ENCODE measurements around the gene WWOX.

WWOX gene

DNA sequence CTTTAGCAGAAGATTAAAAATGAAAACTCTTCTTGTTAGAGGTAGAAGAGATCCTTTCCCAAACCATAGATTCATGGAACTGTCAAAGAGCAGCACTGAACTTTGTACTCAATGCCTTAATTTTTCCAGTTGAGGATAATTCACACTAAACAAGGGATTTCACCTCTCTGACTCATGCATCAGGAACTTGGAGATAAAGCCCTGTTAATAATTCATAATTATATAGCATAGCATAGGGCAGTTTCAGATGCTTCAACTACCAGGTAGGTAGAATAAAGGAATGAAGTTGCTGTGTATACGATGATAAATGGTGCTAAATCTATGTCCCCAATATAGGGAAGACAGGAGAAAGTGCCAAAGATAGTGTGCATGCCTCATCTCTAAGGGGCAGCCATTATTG lies 1050.7 kb downstream of the WWOX start:
- Mint-ChIP-seq H3K27ac (no peak overlapping the region), H3K4me1 (ENCODE audit: low read depth) (peaks cover 17% of the 10 kb centered on the region), H3K36me3 (ENCODE audit: low read depth) (no peaks in the 10 kb centered on the region), H3K4me3 (no peak overlapping the region), H3K27me3 (no peaks in the 10 kb centered on the region), H3K9me3 (no peaks in the 10 kb centered on the region)
- no peak for DNase-seq

DNA sequence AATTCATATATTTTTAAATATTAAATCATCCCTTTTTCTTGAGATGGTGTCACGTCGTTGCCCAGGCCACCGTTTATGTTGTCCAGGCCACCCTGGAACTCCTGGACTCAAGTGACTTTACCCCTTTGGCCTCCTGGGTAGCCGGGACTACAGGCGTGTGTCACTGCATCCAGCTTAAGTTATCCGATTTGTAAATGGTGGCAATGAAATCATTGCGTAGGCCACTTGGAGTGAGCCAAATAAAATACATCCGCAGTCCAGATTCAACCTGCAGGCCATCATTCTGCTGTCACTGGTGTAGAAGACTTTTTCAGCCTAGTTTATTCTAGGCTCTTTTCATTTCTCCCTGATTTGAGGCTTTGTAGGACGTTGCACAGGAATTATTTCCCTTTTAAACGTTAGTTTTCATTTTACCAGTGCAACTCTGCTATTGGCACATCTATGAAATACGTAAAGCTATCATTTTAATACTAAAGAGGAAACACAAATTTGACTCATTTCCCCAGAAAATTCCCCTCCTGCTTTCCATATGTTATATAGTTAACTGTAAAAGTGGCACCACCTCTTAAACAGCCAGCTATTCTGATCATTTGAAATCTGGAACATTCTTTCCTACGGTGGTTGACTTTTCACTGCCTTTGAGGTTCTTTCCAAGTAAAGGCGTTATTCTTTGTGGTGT lies 1051.3 kb downstream of the WWOX start:
- Mint-ChIP-seq H3K27ac (peak overlapping the region; percentile 42), H3K27me3 (no peaks in the 10 kb centered on the region), H3K4me1 (ENCODE audit: low read depth) (peaks cover 22% of the 10 kb centered on the region), H3K36me3 (ENCODE audit: low read depth) (no peaks in the 10 kb centered on the region), H3K4me3 (no peak overlapping the region), H3K9me3 (no peaks in the 10 kb centered on the region)
- no peak for DNase-seq

DNA sequence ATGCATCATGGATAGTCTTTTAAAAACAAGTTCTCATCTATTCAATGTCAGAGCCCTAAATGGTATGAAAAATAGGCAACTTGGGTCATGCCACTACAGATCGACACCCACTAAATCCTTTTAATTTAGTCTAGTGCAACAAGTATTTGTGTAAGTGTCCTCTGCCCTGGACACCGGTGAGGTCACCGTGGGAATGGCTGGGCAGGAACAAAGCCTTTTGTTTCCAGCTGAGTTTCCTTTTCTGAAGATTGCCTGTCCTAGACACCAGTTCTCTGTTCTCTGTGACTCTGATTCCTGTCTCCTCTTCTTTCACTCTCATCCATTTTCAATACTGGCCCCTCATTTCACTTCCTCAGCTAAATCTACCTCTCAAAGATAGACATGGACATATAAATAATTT lies 1054.6 kb downstream of the WWOX start:
- no peaks in the 10 kb centered on the region for H3K27me3 Mint-ChIP-seq
- DNase-seq = no peak
- H3K4me1 Mint-ChIP-seq (ENCODE audit: low read depth) = peaks cover 38% of the 10 kb centered on the region
- no peaks in the 10 kb centered on the region for H3K9me3 Mint-ChIP-seq
- no peaks in the 10 kb centered on the region for H3K36me3 Mint-ChIP-seq (ENCODE audit: low read depth)
- no peak overlapping the region for H3K4me3 Mint-ChIP-seq
- no peak overlapping the region for H3K27ac Mint-ChIP-seq

DNA sequence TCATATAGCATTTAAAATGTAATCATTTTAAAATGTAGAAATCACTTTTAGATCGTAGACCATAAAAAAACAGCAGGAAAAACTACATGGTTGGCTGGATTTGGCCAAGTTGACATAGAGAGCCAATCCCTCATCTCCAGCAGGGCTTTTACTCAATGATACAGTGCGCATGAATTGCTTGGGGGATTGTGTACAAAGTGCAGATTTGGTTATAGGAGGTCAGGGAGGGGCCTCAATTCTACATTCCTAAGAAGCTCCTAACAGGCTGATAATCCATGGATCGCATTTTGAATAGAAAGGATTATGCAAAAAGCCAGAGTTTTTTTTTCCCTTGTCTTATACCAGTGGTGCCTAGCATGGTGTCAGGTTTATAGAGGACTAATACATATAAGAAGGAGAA lies 1056.0 kb downstream of the WWOX start:
- H3K9me3 Mint-ChIP-seq = no peaks in the 10 kb centered on the region
- no peak overlapping the region for H3K4me3 Mint-ChIP-seq
- H3K4me1 Mint-ChIP-seq (ENCODE audit: low read depth) = peaks cover 37% of the 10 kb centered on the region
- no peak for DNase-seq
- no peaks in the 10 kb centered on the region for H3K27me3 Mint-ChIP-seq
- H3K36me3 Mint-ChIP-seq (ENCODE audit: low read depth) = no peaks in the 10 kb centered on the region
- no peak overlapping the region for H3K27ac Mint-ChIP-seq

DNA sequence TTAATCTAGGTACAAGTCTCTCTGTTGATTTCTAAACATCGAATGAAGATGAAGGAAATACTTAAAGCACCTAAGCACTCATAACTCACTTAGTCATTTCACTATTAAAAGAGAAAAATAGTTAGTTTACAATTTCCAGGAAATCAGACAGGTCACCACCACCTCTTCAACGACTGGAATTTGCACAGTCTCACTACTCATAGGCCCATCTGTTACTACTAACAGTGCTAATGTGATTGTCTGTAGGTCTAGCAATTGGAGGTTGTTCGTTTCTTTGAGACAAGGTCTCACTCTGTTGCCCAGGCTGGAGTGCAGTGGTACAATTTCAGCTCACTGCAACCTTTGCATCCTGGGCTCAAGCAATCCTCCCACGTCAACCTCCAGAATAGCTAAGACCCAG lies 1056.5 kb downstream of the WWOX start:
- Mint-ChIP-seq H3K9me3 (no peaks in the 10 kb centered on the region), H3K36me3 (ENCODE audit: low read depth) (no peaks in the 10 kb centered on the region), H3K27ac (peak overlapping the region; percentile 40), H3K4me1 (ENCODE audit: low read depth) (peaks cover 33% of the 10 kb centered on the region), H3K4me3 (no peak overlapping the region), H3K27me3 (no peaks in the 10 kb centered on the region)
- DNase-seq = no peak

DNA sequence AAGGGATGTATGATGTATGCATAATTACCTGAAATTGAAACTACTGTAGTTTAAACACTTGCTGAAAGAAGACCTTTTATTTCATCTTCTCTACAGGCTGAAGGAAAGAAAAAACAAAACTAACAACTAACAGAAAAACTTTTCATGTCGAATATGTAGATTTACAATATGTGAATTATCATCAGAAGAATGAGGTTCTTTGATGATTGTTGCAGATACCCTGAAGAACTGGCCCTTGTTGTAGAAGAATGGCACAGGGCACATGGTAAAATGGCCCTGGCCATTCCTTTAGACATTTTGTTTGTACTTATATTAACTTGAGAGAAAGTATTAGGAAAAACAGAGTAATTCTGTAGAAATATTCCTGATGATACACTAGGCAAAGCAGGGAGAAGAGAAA lies 1057.3 kb downstream of the WWOX start:
- Mint-ChIP-seq H3K27me3 (no peaks in the 10 kb centered on the region), H3K9me3 (no peaks in the 10 kb centered on the region), H3K4me3 (no peak overlapping the region), H3K36me3 (ENCODE audit: low read depth) (no peaks in the 10 kb centered on the region), H3K27ac (peak overlapping the region; percentile 40), H3K4me1 (ENCODE audit: low read depth) (peaks cover 29% of the 10 kb centered on the region)
- no peak for DNase-seq

DNA sequence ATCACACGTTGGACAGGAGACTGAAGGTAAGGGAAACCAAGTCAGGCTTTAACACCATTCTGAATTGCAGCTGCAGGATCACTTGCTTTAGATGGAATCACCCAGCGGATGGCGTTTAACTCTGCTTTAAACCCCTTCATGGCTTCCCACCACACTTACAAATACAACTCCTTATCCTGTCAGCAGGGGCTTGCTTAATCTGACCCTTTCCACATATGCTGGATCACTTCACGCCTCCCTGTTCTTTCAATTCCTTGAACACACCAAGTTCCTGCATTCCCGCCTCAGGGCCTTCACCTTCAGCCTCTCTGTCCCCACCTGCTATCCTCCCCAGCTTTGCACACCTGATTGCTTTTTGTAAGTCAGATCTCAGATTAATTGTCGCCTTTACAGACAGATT lies 1058.9 kb downstream of the WWOX start:
- H3K4me3 Mint-ChIP-seq = no peak overlapping the region
- H3K27me3 Mint-ChIP-seq = no peaks in the 10 kb centered on the region
- H3K9me3 Mint-ChIP-seq = no peaks in the 10 kb centered on the region
- no peak for DNase-seq
- H3K27ac Mint-ChIP-seq = no peak overlapping the region
- no peaks in the 10 kb centered on the region for H3K36me3 Mint-ChIP-seq (ENCODE audit: low read depth)
- peaks cover 31% of the 10 kb centered on the region for H3K4me1 Mint-ChIP-seq (ENCODE audit: low read depth)

DNA sequence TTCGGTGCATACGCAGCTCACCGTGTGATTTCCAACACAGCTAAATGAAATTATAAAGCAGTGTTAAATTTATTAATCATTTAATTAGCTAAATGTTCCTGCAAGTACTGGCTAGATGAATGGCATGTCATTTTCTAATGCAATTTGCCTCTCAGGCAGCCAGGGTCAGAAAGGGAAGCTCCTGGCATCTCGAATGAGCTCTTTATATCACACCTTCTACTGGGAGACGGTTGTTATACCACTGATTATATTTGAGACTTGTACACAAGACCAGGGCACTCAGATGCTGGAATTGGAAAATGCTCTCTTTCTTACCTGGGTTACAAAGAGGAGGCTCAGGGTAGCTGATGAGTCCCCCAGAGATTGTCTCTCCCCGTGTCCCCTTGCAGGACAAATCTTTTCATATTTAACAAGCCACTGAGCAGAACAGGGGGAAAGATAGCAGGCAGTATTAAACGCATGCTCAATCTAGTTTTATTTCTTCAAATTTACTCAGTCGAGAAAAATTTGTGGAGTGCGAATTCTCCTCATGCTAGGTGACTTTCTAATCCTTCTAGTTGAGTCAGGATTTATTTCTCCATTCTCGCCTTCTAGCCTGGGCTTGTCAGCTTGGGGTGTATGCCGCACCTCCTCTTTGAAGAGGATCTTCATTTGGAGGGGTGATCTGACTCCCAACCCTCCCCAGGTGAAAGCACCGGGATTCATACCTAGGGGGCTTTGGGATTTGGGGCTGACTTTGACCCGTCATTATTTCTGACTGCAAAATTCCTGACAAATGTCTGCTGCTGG lies 1060.0 kb downstream of the WWOX start:
- H3K27ac Mint-ChIP-seq = no peak overlapping the region
- no peak for DNase-seq
- H3K9me3 Mint-ChIP-seq = no peaks in the 10 kb centered on the region

DNA sequence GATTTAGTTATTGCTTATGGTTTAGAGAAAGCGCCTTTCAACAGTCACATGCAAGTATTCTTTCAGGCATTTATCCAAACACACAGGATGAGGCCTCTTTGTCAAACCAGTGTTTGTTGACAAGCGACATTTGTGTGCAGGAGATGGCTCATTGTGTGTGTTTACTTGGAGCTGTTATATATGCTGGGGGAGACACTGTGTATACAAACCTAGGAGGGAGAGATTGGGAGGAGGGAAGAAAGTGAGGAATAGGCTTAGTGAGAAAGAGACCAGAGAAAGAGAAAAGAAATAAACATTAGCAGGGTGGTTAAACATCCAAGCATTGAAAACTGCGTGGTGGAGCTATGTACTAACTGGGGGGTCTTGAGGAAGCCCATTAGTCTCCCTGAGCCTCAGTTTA lies 1063.5 kb downstream of the WWOX start:
- Mint-ChIP-seq H3K27ac (no peak overlapping the region), H3K4me1 (ENCODE audit: low read depth) (peaks cover 13% of the 10 kb centered on the region), H3K9me3 (peaks cover 5% of the 10 kb centered on the region), H3K4me3 (no peak overlapping the region), H3K36me3 (ENCODE audit: low read depth) (peaks cover 2% of the 10 kb centered on the region), H3K27me3 (no peaks in the 10 kb centered on the region)
- no peak for DNase-seq

More for the DNA sequence above, 1060.0 kb downstream of the WWOX start:
- Mint-ChIP-seq H3K4me1 (ENCODE audit: low read depth) (peaks cover 40% of the 10 kb centered on the region), H3K4me3 (no peak overlapping the region), H3K27me3 (no peaks in the 10 kb centered on the region), H3K36me3 (ENCODE audit: low read depth) (no peaks in the 10 kb centered on the region)

DNA sequence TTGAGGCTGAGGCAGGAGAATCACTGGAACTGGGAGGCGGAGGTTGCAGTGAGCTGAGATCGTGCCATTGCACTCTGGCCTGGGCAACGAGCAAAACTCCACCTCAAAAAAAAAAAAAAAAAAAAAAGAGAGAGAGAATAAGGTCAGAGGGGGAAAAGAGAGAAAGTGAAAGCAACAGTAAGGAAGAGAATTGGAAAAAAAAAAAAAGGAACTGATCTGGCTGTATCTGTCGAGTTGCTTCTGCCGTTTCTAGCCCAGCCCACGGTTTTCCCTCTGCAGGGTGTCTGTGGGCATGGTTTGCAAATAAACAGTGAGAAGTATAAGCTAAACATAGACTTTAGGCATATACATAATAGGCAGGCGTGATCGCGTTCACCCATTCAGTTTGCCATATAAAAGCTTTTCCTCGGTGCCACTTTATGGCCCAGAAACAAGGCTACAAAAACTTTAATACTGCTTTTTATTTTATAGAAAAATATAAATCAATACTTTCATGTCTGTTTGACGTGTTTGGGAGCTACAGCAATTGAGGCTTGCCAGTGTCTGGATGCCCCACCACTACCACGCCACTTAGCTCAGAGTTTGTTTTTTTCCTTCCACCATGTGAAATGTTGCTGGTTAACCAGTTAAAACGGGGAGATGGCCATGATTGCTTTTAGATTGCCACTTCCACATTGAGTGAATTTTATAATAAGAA lies 1064.4 kb downstream of the WWOX start:
- DNase-seq = no peak
- H3K27ac Mint-ChIP-seq = peak overlapping the region; percentile 42
- H3K4me1 Mint-ChIP-seq (ENCODE audit: low read depth) = peaks cover 14% of the 10 kb centered on the region
- peaks cover 2% of the 10 kb centered on the region for H3K36me3 Mint-ChIP-seq (ENCODE audit: low read depth)
- peaks cover 7% of the 10 kb centered on the region for H3K9me3 Mint-ChIP-seq
- H3K4me3 Mint-ChIP-seq = peak overlapping the region; percentile 45
- H3K27me3 Mint-ChIP-seq = no peaks in the 10 kb centered on the region

DNA sequence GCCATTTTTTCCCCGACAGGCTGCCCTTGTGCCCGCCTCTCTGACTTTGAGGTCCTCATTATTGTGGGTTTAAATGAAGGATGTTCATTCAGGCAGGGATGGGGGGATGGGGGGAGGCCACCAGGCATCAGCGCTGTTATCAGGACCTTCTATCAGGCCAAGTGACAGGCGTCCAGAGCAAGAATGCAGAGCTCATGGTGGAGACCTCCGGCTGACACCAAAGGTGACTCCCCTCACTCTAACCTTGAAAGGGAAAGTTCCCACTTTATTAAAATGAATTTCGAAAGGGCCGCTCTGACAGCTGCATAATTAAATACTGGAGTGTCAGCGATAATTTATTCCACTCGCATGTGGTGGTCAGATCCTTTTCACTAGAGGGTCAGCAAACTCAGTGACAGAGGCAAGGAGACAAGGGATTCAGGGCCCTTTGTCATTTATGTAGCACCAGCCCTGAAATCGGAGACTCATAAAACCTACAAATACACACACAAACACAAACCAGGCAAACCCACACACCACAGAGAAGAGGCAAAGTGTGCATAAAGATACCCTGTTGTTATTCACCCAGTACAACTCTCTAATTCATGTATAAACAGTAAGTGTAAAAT lies 1065.0 kb downstream of the WWOX start:
- H3K4me1 Mint-ChIP-seq (ENCODE audit: low read depth) = peaks cover 20% of the 10 kb centered on the region
- H3K9me3 Mint-ChIP-seq = peaks cover 7% of the 10 kb centered on the region
- H3K36me3 Mint-ChIP-seq (ENCODE audit: low read depth) = peaks cover 2% of the 10 kb centered on the region
- no peak for DNase-seq
- H3K27me3 Mint-ChIP-seq = no peaks in the 10 kb centered on the region
- no peak overlapping the region for H3K27ac Mint-ChIP-seq
- no peak overlapping the region for H3K4me3 Mint-ChIP-seq

DNA sequence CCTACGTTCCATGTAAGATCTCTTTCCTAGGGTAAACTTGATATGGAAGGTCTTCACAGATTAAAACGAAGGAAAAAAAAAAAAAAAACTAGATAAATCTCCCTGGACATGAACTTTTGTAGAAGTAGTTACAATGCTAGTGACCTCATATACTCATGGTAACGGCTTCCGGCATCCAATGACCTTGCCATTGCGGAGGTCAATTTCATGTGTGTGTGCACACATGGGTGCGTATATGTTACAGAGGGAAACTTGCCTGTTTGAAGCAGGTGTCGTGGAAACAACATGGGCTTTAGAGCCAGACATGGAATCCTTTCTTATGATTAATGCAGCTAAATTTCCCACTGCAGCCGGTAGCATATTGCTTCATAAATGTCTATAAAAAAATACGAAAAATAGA lies 1065.6 kb downstream of the WWOX start:
- Mint-ChIP-seq H3K9me3 (peaks cover 7% of the 10 kb centered on the region), H3K27me3 (no peaks in the 10 kb centered on the region), H3K4me3 (no peak overlapping the region), H3K36me3 (ENCODE audit: low read depth) (peaks cover 2% of the 10 kb centered on the region), H3K4me1 (ENCODE audit: low read depth) (peaks cover 20% of the 10 kb centered on the region), H3K27ac (no peak overlapping the region)
- no peak for DNase-seq

DNA sequence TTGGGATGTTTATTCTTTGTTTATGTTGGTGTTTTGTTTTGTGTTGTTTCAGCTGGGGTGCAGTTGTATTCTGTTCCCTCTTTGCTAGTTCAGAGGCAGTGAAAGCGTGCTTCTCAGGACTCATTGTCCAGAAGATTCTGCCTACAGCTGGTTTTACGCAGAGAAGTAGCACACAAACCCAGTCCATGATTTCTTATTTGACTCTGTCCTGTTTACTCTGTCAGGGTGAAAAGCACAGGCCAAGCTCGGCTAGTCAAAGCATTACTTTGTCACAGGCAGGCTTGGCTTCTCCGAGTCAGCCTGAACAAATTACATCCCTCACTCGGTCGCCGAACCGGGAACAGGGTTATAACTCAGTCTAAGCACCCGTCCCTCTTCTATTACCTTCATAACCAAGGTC lies 1066.1 kb downstream of the WWOX start:
- Mint-ChIP-seq H3K4me3 (no peak overlapping the region), H3K27me3 (no peaks in the 10 kb centered on the region), H3K9me3 (peaks cover 7% of the 10 kb centered on the region), H3K36me3 (ENCODE audit: low read depth) (peaks cover 2% of the 10 kb centered on the region), H3K27ac (no peak overlapping the region), H3K4me1 (ENCODE audit: low read depth) (peaks cover 20% of the 10 kb centered on the region)
- no peak for DNase-seq

DNA sequence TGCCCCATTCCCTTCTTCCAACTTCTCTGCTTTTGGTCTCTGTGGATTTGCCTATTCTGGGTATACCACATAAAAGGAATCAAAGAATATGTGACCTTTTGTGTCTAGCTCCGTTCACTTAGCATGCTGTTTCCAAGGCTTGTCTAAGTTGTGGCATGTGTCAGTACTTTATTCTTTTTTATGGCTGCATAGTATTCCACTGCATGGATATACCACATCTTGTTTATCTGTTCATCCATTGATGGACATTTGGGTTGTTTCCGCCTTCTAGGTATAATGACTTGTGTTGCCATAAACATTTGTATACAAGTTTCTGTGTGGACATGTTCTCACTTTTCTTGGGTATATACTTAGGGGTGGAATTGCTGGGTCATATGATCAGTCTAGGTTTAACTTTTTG lies 1068.4 kb downstream of the WWOX start:
- no peak overlapping the region for H3K27ac Mint-ChIP-seq
- no peak for DNase-seq
- peaks cover 19% of the 10 kb centered on the region for H3K4me1 Mint-ChIP-seq (ENCODE audit: low read depth)
- peaks cover 2% of the 10 kb centered on the region for H3K36me3 Mint-ChIP-seq (ENCODE audit: low read depth)
- H3K27me3 Mint-ChIP-seq = no peaks in the 10 kb centered on the region
- H3K9me3 Mint-ChIP-seq = peaks cover 7% of the 10 kb centered on the region
- H3K4me3 Mint-ChIP-seq = no peak overlapping the region
